HCT116 (cell line): Measurements from ENCODE around the gene SKIC3. TPM values are rescaled to one million over a fixed set of nuclear protein-coding genes. Genes with fewer than 3 reads are reported as not detected.

ENCODE experiments used
- ATAC-seq: fragments of 200-7000 bp; cut with Tn5 transposase; 2 replicates; pipeline ENCODE4 v1.9.1; 2020; ENCODE audit warnings: mild to moderate bottlenecking, moderate library complexity
- BruUV-seq: library from RNA; stranded (reverse); fragments of 400-500 nt; replicated peaks from 2 replicates; lab custom pipeline; 2021; lab: Mats Ljungman, UMichigan
- CTCF ChIA-PET: fragments of 300-600 bp; sonication (Branson Sonifier 250); formaldehyde crosslinking; loops from one replicate; lab custom pipeline; 2021; ENCODE audit warnings: antibody characterized with exemption; lab: Charles Lee
- POLR2A ChIA-PET: fragments of 300-600, 350-600 bp; sonication (Branson Sonifier 250); formaldehyde crosslinking; loops from one replicate; lab custom pipeline; 2021; ENCODE audit warnings: antibody characterized with exemption; lab: Charles Lee
- RAD21 ChIA-PET, 2 experiments: fragments of 300-600 bp; sonication (Branson Sonifier 250); formaldehyde crosslinking; loops; one replicate each; lab custom pipeline; 2023; ENCODE audit warnings: low total read pairs in 2 of 2; ENCODE audit not compliant: uncharacterized antibody in 2 of 2, unreplicated experiment in 2 of 2, low non-redundant PET in 1 of 2; lab: Charles Lee
- DNase-seq: peaks from one replicate; pipeline ENCODE4 v3.0.0-alpha.2; 2010; ENCODE audit warnings: low read depth, low spot score
- H2AFZ ChIP-seq: fragments of 200-600 bp; shearing (Covaris generic), sonication (generic); 2 replicates; pipeline ENCODE4 v1.6.1; 2017; ENCODE audit warnings: low read depth, mixed run types, mixed read lengths, antibody characterized with exemption, low read length; ENCODE audit not compliant: poor library complexity, severe bottlenecking
- H3K27ac ChIP-seq: 2 replicates; pipeline ENCODE4 v1.5.1; 2012; ENCODE audit warnings: low read depth, low read length
- H3K27me3 ChIP-seq: fragments of 200-600 bp; sonication (generic); 2 replicates; pipeline ENCODE4 v1.6.1; 2016; ENCODE audit warnings: mixed run types, low read length, mixed read lengths; ENCODE audit not compliant: insufficient read depth
- H3K36me3 ChIP-seq, 2 experiments: fragments of 200-500 bp in 1 of 2; fragments of 200-600 bp in 1 of 2; sonication (Bioruptor generic) in 1 of 2; sonication (generic) in 1 of 2; 2 replicates each; pipeline versions ENCODE4 v1.5.1 to v1.6.1; 2014 to 2016; ENCODE audit warnings: low read length in 2 of 2, inconsistent platforms in 1 of 2, mixed read lengths in 1 of 2, mixed run types in 1 of 2; ENCODE audit not compliant: insufficient read depth in 2 of 2, control insufficient read depth in 1 of 2
- H3K4me1 ChIP-seq, 2 experiments: fragments of 200-600 bp in 1 of 2; sonication (generic) in 1 of 2; 2 replicates each; pipeline versions ENCODE4 v1.5.1 to v1.6.1; 2012 to 2017; ENCODE audit warnings: low read length in 2 of 2, inconsistent platforms in 1 of 2, mild to moderate bottlenecking in 1 of 2, mixed read lengths in 1 of 2, mixed run types in 1 of 2, moderate library complexity in 1 of 2; ENCODE audit not compliant: insufficient read depth in 2 of 2, control insufficient read depth in 1 of 2
- H3K4me2 ChIP-seq: fragments of 200-600 bp; sonication (generic); 2 replicates; pipeline ENCODE4 v1.6.1; 2017; ENCODE audit warnings: mixed run types, low read length, mixed read lengths
- H3K4me3 ChIP-seq, 2 experiments: fragments of 200-600 bp in 1 of 2; sonication (generic) in 1 of 2; replicated peaks in 1 of 2; 2 replicates each; pipeline ENCODE4 v1.5.1; 2011 to 2016; ENCODE audit warnings: low read length in 2 of 2, control low read depth in 1 of 2, low read depth in 1 of 2, mild to moderate bottlenecking in 1 of 2, mixed read lengths in 1 of 2, mixed run types in 1 of 2
- H3K79me2 ChIP-seq: fragments of 200-600 bp; sonication (generic); 2 replicates; pipeline ENCODE4 v1.6.1; 2017; ENCODE audit warnings: mild to moderate bottlenecking, mixed run types, low read length, moderate library complexity, mixed read lengths; ENCODE audit not compliant: insufficient read depth
- H3K9ac ChIP-seq: fragments of 200-600 bp; sonication (generic); 2 replicates; pipeline ENCODE4 v1.6.1; 2016; ENCODE audit warnings: low read length, mixed read lengths
- H3K9me2 ChIP-seq: fragments of 200-600 bp; sonication (generic), shearing (Covaris generic); 2 replicates; pipeline ENCODE4 v1.6.1; 2017; ENCODE audit warnings: mixed run types, mild to moderate bottlenecking, moderate library complexity; ENCODE audit not compliant: insufficient read depth
- H3K9me3 ChIP-seq, 2 experiments: fragments of 200-500 bp in 1 of 2; fragments of 200-600 bp in 1 of 2; sonication (Bioruptor generic) in 1 of 2; sonication (generic) in 1 of 2; 2 replicates each; pipeline ENCODE4 v1.6.1; 2014 to 2017; ENCODE audit warnings: low read length in 2 of 2, mixed read lengths in 2 of 2, inconsistent platforms in 1 of 2, low read depth in 1 of 2, mild to moderate bottlenecking in 1 of 2, mixed run types in 1 of 2, moderate library complexity in 1 of 2; ENCODE audit not compliant: control insufficient read depth in 1 of 2, insufficient read depth in 1 of 2
- H4K20me1 ChIP-seq: fragments of 200-600 bp; sonication (generic), shearing (Covaris generic); 2 replicates; pipeline ENCODE4 v1.6.1; 2017; ENCODE audit warnings: mixed run types, mild to moderate bottlenecking, moderate library complexity; ENCODE audit not compliant: insufficient read depth
- CBX3 ChIP-seq: IDR thresholded peaks from 2 replicates; pipeline ENCODE4 v1.6.1; 2012; ENCODE audit warnings: low read depth
- EGR1 ChIP-seq: IDR thresholded peaks from 2 replicates; pipeline ENCODE4 v1.6.1; 2012; ENCODE audit warnings: low read depth
- EZH2 ChIP-seq: fragments of 200-600 bp; sonication (generic); IDR thresholded peaks from 2 replicates; pipeline ENCODE4 v1.6.1; 2017; ENCODE audit warnings: antibody characterized with exemption, mixed run types
- EZH2phosphoT487 ChIP-seq: fragments of 200-600 bp; IDR thresholded peaks from 2 replicates; pipeline ENCODE4 v1.6.1; 2018; ENCODE audit warnings: antibody characterized with exemption, borderline replicate concordance
- SIN3A ChIP-seq: IDR thresholded peaks from 2 replicates; pipeline ENCODE4 v1.6.1; 2012; ENCODE audit warnings: low read depth
- SP1 ChIP-seq: IDR thresholded peaks from 2 replicates; pipeline ENCODE4 v1.6.1; 2012; ENCODE audit warnings: low read depth
- TCF7L2 ChIP-seq: IDR thresholded peaks from 2 replicates; pipeline ENCODE4 v1.7.0; 2011; ENCODE audit warnings: borderline replicate concordance, inconsistent platforms; ENCODE audit not compliant: insufficient read depth, insufficient read length; ENCODE audit errors: extremely low read depth
- ZFX ChIP-seq: fragments of 450-650 bp; IDR thresholded peaks from 2 replicates; pipeline ENCODE4 v1.6.1; 2017
- intact Hi-C: fragments of 100-400 bp; cut with micrococcal nuclease; formaldehyde crosslinking; loops from 2 replicates; pipeline ENCODE4 v1.10.0; 2022
- total RNA-seq: library from RNA; stranded (reverse); gene quantifications from one replicate; pipeline ENCODE4 v1.2.1, GENCODE V29; 2021; ENCODE audit not compliant: unreplicated experiment
- TF ChIP-seq, protein P1 (sequence below), 3 experiments: fragments of 200-600 bp in 1 of 3; sonication (generic) in 1 of 3; IDR thresholded peaks in 2 of 3; conservative IDR thresholded peaks in 1 of 3; 2 replicates each; pipeline ENCODE4 v1.5.1; 2012 to 2017; ENCODE audit warnings: low read depth in 2 of 3, low read length in 2 of 3, antibody characterized with exemption in 1 of 3, borderline replicate concordance in 1 of 3, control low read depth in 1 of 3, mild to moderate bottlenecking in 1 of 3, mixed read lengths in 1 of 3, mixed run types in 1 of 3, moderate library complexity in 1 of 3; ENCODE audit not compliant: insufficient read depth in 1 of 3
- TF ChIP-seq, protein P2 (sequence below): IDR thresholded peaks from 2 replicates; pipeline ENCODE4 v1.6.1; 2012; ENCODE audit warnings: low read depth

Gene SKIC3
- total RNA-seq, 1 experiment from 2014 or later: 35.1 TPM

DNA sequence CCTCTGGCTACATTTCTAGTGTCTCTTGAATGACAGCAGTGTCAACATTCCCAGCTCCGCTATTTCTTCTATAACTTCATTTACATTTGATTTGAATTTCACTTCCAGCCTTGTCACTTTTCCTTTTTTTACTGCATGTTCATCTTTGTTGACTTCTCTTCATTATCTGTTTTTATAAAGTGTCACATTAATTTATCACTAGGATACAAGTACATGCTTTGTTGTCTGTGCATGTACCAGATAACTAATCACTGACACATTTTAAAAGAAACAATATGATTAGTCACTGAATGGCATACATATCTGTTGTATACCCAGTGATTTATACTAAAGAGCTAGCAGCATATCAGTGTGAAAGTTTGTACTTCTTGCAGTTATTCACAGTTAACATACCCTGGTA, 29.2 kb upstream of the SKIC3 start:
- Histone ChIP-seq H3K27ac (no peak overlapping the region), H3K79me2 (no peaks in the 10 kb centered on the region), H3K4me2 (no peak overlapping the region), H3K9ac (no peak overlapping the region), H3K27me3 (no peaks in the 10 kb centered on the region), H3K4me3 (no peak overlapping the region), H4K20me1 (no peaks in the 10 kb centered on the region), H3K9me2 (no peaks in the 10 kb centered on the region), H2AFZ (no peak overlapping the region), H3K4me1 (no peaks in the 10 kb centered on the region), H3K9me3 (no peaks in the 10 kb centered on the region), H3K36me3 (no peaks in the 10 kb centered on the region)
- RAD21 ChIA-PET: no interaction called here
- BruUV-seq: no TSS peak
- POLR2A ChIA-PET: no interaction called here
- TF ChIP-seq EGR1 (no peak), EZH2phosphoT487 (no peak), SIN3A (no peak)
- TF ChIP-seq, protein P1, sequence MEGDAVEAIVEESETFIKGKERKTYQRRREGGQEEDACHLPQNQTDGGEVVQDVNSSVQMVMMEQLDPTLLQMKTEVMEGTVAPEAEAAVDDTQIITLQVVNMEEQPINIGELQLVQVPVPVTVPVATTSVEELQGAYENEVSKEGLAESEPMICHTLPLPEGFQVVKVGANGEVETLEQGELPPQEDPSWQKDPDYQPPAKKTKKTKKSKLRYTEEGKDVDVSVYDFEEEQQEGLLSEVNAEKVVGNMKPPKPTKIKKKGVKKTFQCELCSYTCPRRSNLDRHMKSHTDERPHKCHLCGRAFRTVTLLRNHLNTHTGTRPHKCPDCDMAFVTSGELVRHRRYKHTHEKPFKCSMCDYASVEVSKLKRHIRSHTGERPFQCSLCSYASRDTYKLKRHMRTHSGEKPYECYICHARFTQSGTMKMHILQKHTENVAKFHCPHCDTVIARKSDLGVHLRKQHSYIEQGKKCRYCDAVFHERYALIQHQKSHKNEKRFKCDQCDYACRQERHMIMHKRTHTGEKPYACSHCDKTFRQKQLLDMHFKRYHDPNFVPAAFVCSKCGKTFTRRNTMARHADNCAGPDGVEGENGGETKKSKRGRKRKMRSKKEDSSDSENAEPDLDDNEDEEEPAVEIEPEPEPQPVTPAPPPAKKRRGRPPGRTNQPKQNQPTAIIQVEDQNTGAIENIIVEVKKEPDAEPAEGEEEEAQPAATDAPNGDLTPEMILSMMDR (IDR thresholded peaks at IDR 0.05 in 2 of 3, conservative IDR thresholded peaks at IDR 0.05 in 1 of 3; ENCODE audit: borderline replicate concordance in 1 of 3, insufficient read depth in 1 of 3, low read depth in 2 of 3, low read length in 2 of 3): no peak
- ATAC-seq (no peak), DNase-seq (no peak)
- intact Hi-C loops: no loop called here
- CTCF ChIA-PET: no interaction called here

DNA sequence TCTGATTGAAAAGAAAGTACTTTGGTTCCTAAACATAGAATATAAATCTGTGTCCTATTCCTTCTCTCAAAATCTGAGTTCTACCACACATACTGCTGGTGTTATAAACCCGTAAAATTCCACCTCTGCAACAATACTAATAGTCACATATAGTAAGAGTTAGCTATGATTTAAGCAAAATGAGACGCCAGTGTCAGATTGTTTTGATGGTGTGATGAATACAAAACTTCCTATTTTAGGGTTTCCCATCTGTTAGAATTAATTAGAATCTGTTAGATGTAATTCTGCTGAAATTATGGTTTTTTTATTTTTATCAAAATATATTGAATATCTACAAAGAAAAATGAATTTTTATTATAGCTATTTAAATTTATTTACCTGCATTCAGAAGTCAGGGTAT, 26.8 kb upstream of the SKIC3 start:
- TF ChIP-seq EZH2: no peak
- no peak for TF ChIP-seq TCF7L2
- no peak for TF ChIP-seq CBX3
- no peak for TF ChIP-seq SP1
- TF ChIP-seq ZFX: no peak
- no peak for TF ChIP-seq EGR1
- TF ChIP-seq, protein P2, sequence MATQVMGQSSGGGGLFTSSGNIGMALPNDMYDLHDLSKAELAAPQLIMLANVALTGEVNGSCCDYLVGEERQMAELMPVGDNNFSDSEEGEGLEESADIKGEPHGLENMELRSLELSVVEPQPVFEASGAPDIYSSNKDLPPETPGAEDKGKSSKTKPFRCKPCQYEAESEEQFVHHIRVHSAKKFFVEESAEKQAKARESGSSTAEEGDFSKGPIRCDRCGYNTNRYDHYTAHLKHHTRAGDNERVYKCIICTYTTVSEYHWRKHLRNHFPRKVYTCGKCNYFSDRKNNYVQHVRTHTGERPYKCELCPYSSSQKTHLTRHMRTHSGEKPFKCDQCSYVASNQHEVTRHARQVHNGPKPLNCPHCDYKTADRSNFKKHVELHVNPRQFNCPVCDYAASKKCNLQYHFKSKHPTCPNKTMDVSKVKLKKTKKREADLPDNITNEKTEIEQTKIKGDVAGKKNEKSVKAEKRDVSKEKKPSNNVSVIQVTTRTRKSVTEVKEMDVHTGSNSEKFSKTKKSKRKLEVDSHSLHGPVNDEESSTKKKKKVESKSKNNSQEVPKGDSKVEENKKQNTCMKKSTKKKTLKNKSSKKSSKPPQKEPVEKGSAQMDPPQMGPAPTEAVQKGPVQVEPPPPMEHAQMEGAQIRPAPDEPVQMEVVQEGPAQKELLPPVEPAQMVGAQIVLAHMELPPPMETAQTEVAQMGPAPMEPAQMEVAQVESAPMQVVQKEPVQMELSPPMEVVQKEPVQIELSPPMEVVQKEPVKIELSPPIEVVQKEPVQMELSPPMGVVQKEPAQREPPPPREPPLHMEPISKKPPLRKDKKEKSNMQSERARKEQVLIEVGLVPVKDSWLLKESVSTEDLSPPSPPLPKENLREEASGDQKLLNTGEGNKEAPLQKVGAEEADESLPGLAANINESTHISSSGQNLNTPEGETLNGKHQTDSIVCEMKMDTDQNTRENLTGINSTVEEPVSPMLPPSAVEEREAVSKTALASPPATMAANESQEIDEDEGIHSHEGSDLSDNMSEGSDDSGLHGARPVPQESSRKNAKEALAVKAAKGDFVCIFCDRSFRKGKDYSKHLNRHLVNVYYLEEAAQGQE: no peak
- TF ChIP-seq, protein P1 (IDR thresholded peaks at IDR 0.05 in 2 of 3, conservative IDR thresholded peaks at IDR 0.05 in 1 of 3; ENCODE audit: borderline replicate concordance in 1 of 3, insufficient read depth in 1 of 3, low read depth in 2 of 3, low read length in 2 of 3): no peak

More for the DNA sequence above, 26.8 kb upstream of the SKIC3 start:
- no peaks in the 10 kb centered on the region for H3K79me2 ChIP-seq
- no peak overlapping the region for H3K4me2 ChIP-seq
- POLR2A ChIA-PET: no interaction called here
- no peaks in the 10 kb centered on the region for H4K20me1 ChIP-seq
- H3K9me3 ChIP-seq: no peaks in the 10 kb centered on the region
- no peaks in the 10 kb centered on the region for H3K36me3 ChIP-seq
- intact Hi-C loops: no loop called here
- CTCF ChIA-PET: no interaction called here
- no peak overlapping the region for H2AFZ ChIP-seq
- no peaks in the 10 kb centered on the region for H3K27me3 ChIP-seq
- H3K9ac ChIP-seq: no peak overlapping the region
- DNase-seq: no peak
- no peaks in the 10 kb centered on the region for H3K9me2 ChIP-seq
- no TSS peak for BruUV-seq
- H3K4me3 ChIP-seq: no peak overlapping the region
- ATAC-seq: no peak
- no peaks in the 10 kb centered on the region for H3K4me1 ChIP-seq
- RAD21 ChIA-PET: no interaction called here
- no peak overlapping the region for H3K27ac ChIP-seq
